Liver (tissue), 3 donors: ENCODE measurements around the gene AIP.

ENCODE experiments used
- CTCF ChIP-seq: fragments of 150-350 bp; IDR thresholded peaks from 2 replicates; pipeline ENCODE4 v1.5.1; 2017; ENCODE audit warnings: improper control_type of control experiment, low read depth, low read length; ENCODE audit not compliant: missing input control
- GABPA ChIP-seq, 2 donors: IDR thresholded peaks in 1 of 2; conservative IDR thresholded peaks in 1 of 2; 2 replicates each; pipeline ENCODE4 v1.6.1; 2016; ENCODE audit warnings: antibody characterized with exemption in 2 of 2, mild to moderate bottlenecking in 1 of 2, moderate library complexity in 1 of 2
- HNF4A ChIP-seq, 2 donors: conservative IDR thresholded peaks; 2 replicates each; pipeline ENCODE4 v1.6.1; 2016; ENCODE audit warnings: antibody characterized with exemption in 2 of 2, mild to moderate bottlenecking in 2 of 2
- HNF4G ChIP-seq: IDR thresholded peaks from 2 replicates; pipeline ENCODE4 v1.6.1; 2016; ENCODE audit warnings: antibody characterized with exemption
- JUND ChIP-seq, 2 donors: IDR thresholded peaks; 2 replicates each; pipeline ENCODE4 v1.6.1; 2016; ENCODE audit warnings: antibody characterized with exemption in 2 of 2
- MAX ChIP-seq: IDR thresholded peaks from 2 replicates; pipeline ENCODE4 v1.6.1; 2016; ENCODE audit warnings: antibody characterized with exemption
- NR2F2 ChIP-seq: IDR thresholded peaks from 2 replicates; pipeline ENCODE4 v1.6.1; 2016; ENCODE audit warnings: antibody characterized with exemption
- RAD21 ChIP-seq, 2 donors: IDR thresholded peaks; 2 replicates each; pipeline ENCODE4 v1.6.1; 2016; ENCODE audit warnings: antibody characterized with exemption in 2 of 2, mild to moderate bottlenecking in 2 of 2
- REST ChIP-seq: IDR thresholded peaks from 2 replicates; pipeline ENCODE4 v1.6.1; 2016; ENCODE audit warnings: antibody characterized with exemption, mild to moderate bottlenecking
- RXRA ChIP-seq, 2 donors: IDR thresholded peaks; 2 replicates each; pipeline ENCODE4 v1.6.1; 2017 to 2018; ENCODE audit warnings: antibody characterized with exemption in 2 of 2, mild to moderate bottlenecking in 1 of 2
- SP1 ChIP-seq: IDR thresholded peaks from 2 replicates; pipeline ENCODE4 v1.6.1; 2018; ENCODE audit warnings: antibody characterized with exemption, mild to moderate bottlenecking
- TAF1 ChIP-seq: conservative IDR thresholded peaks from 2 replicates; pipeline ENCODE4 v1.6.1; 2016; ENCODE audit warnings: antibody characterized with exemption, mild to moderate bottlenecking
- ZBTB33 ChIP-seq: IDR thresholded peaks from 2 replicates; pipeline ENCODE4 v1.6.1; 2016; ENCODE audit warnings: antibody characterized with exemption
- donor health status: healthy.
- donor health status: healthy.

GRCh38 chr11:67437082-67437808 is 45.6 kb upstream of the AIP start, which contains the start of gene PTPRCAP:
- TF ChIP-seq CTCF (no peak), REST (no peak), GABPA (IDR thresholded peaks at IDR 0.05 in 1 of 2, conservative IDR thresholded peaks at IDR 0.05 in 1 of 2) (no peak), NR2F2 (no peak), RXRA (IDR thresholded peaks at IDR 0.05) (no peak), JUND (IDR thresholded peaks at IDR 0.05) (no peak), HNF4A (conservative IDR thresholded peaks at IDR 0.05) (no peak), MAX (no peak), TAF1 (no peak), SP1 (no peak), ZBTB33 (no peak), RAD21 (IDR thresholded peaks at IDR 0.05) (no peak), HNF4G (no peak)
